ENCODE results near the gene CRABP2. TPM values are rescaled to one million over a fixed set of nuclear protein-coding genes. Genes with fewer than 3 reads are reported as not detected.

The CRABP2 gene
- total and polyA plus RNA-seq, 2 of the 13 experiments (the other 11 are each of a cell fraction or from before 2014, with no cell fraction given), result 0.40 to 0.60 TPM

DNA sequence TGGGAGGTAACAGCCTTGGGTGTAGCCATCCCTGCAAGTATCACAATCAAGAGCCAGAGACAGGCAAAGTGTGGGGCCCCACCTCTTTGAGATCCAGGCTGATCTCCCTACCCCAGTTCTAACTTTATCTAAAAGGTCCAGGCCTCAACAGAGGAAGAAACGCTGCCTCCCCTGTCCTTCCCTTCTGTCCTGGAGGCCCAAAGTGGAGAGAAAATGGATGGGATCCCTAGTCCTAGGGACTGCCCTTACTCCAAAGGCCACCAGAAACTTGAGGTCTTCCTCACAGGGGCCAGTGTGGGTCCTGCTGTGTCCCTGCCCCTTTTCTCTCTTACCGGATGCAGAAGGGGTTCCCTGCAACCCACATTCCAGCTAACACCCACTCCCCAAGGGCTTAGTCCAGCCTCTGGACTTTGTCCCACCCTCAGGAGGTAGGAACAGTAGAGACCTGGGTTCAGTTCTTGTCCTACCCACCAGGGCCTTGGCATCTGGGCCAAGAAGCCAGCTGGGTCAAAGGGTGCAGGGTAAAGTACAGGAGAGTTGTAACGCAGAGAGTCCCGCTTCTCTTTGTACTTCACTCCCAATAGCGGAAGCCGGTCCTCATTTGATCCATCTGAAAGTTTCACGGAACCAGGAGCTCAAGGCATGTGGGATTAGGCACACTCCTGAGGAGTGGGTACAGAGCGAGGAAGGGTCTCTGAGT is 44.2 kb upstream of the CRABP2 start (continued):
- no peak for TF ChIP-seq ZNF383 (CRISPR knock-in tag; IDR thresholded peaks at IDR 0.05; ENCODE audit: borderline replicate concordance)
- TF ChIP-seq, protein P1, sequence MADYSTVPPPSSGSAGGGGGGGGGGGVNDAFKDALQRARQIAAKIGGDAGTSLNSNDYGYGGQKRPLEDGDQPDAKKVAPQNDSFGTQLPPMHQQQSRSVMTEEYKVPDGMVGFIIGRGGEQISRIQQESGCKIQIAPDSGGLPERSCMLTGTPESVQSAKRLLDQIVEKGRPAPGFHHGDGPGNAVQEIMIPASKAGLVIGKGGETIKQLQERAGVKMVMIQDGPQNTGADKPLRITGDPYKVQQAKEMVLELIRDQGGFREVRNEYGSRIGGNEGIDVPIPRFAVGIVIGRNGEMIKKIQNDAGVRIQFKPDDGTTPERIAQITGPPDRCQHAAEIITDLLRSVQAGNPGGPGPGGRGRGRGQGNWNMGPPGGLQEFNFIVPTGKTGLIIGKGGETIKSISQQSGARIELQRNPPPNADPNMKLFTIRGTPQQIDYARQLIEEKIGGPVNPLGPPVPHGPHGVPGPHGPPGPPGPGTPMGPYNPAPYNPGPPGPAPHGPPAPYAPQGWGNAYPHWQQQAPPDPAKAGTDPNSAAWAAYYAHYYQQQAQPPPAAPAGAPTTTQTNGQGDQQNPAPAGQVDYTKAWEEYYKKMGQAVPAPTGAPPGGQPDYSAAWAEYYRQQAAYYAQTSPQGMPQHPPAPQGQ (CRISPR knock-in tag; IDR thresholded peaks at IDR 0.05; ENCODE audit: borderline replicate concordance), result no peak
- TF ChIP-seq ZMAT3 (CRISPR knock-in tag; conservative IDR thresholded peaks at IDR 0.05), result no peak
- TF ChIP-seq ZNF678 (CRISPR knock-in tag; IDR thresholded peaks at IDR 0.05), result no peak
- TF ChIP-seq, protein P2, sequence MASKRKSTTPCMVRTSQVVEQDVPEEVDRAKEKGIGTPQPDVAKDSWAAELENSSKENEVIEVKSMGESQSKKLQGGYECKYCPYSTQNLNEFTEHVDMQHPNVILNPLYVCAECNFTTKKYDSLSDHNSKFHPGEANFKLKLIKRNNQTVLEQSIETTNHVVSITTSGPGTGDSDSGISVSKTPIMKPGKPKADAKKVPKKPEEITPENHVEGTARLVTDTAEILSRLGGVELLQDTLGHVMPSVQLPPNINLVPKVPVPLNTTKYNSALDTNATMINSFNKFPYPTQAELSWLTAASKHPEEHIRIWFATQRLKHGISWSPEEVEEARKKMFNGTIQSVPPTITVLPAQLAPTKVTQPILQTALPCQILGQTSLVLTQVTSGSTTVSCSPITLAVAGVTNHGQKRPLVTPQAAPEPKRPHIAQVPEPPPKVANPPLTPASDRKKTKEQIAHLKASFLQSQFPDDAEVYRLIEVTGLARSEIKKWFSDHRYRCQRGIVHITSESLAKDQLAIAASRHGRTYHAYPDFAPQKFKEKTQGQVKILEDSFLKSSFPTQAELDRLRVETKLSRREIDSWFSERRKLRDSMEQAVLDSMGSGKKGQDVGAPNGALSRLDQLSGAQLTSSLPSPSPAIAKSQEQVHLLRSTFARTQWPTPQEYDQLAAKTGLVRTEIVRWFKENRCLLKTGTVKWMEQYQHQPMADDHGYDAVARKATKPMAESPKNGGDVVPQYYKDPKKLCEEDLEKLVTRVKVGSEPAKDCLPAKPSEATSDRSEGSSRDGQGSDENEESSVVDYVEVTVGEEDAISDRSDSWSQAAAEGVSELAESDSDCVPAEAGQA (IDR thresholded peaks at IDR 0.05; ENCODE audit: low read depth), result no peak
- TF ChIP-seq, protein P2 (CRISPR knock-in tag; IDR thresholded peaks at IDR 0.05; ENCODE audit: borderline replicate concordance), result no peak
- TF ChIP-seq, protein P3, sequence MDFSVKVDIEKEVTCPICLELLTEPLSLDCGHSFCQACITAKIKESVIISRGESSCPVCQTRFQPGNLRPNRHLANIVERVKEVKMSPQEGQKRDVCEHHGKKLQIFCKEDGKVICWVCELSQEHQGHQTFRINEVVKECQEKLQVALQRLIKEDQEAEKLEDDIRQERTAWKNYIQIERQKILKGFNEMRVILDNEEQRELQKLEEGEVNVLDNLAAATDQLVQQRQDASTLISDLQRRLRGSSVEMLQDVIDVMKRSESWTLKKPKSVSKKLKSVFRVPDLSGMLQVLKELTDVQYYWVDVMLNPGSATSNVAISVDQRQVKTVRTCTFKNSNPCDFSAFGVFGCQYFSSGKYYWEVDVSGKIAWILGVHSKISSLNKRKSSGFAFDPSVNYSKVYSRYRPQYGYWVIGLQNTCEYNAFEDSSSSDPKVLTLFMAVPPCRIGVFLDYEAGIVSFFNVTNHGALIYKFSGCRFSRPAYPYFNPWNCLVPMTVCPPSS (IDR thresholded peaks at IDR 0.05), result no peak
- no peak for TF ChIP-seq ZNF101 (CRISPR knock-in tag; IDR thresholded peaks at IDR 0.05; ENCODE audit: borderline replicate concordance, low read depth)
- no peak for TF ChIP-seq ZBTB8A (CRISPR knock-in tag; IDR thresholded peaks at IDR 0.05; ENCODE audit: borderline replicate concordance, low read depth)
- TF ChIP-seq, protein P4, sequence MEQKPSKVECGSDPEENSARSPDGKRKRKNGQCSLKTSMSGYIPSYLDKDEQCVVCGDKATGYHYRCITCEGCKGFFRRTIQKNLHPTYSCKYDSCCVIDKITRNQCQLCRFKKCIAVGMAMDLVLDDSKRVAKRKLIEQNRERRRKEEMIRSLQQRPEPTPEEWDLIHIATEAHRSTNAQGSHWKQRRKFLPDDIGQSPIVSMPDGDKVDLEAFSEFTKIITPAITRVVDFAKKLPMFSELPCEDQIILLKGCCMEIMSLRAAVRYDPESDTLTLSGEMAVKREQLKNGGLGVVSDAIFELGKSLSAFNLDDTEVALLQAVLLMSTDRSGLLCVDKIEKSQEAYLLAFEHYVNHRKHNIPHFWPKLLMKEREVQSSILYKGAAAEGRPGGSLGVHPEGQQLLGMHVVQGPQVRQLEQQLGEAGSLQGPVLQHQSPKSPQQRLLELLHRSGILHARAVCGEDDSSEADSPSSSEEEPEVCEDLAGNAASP (CRISPR knock-in tag; IDR thresholded peaks at IDR 0.05; ENCODE audit: borderline replicate concordance), result no peak
- no peak for TF ChIP-seq ZNF879 (CRISPR knock-in tag; IDR thresholded peaks at IDR 0.05)
- TF ChIP-seq ZNF431 (CRISPR knock-in tag; IDR thresholded peaks at IDR 0.05; ENCODE audit: borderline replicate concordance, low read depth), result no peak
- TF ChIP-seq HOXA3 (CRISPR knock-in tag; IDR thresholded peaks at IDR 0.05), result no peak; the same call in 1 of the 2 replicates
- TF ChIP-seq ZNF75D (CRISPR knock-in tag; IDR thresholded peaks at IDR 0.05; ENCODE audit: borderline replicate concordance), result no peak
- no peak for TF ChIP-seq ZNF562 (CRISPR knock-in tag; IDR thresholded peaks at IDR 0.05; ENCODE audit: borderline replicate concordance)
- TF ChIP-seq ZNF260 (CRISPR knock-in tag; IDR thresholded peaks at IDR 0.05; ENCODE audit: borderline replicate concordance, low read depth), result no peak
- no peak for TF ChIP-seq ZKSCAN8 (CRISPR knock-in tag; IDR thresholded peaks at IDR 0.05; ENCODE audit: borderline replicate concordance)
- no peak for TF ChIP-seq NFE2L2 (IDR thresholded peaks at IDR 0.05; ENCODE audit: low read length)
- no peak for TF ChIP-seq PRPF4 (IDR thresholded peaks at IDR 0.05; ENCODE audit: low read depth, low read length, poor library complexity, severe bottlenecking)
- no peak for TF ChIP-seq KDM1A (CRISPR knock-in tag; IDR thresholded peaks at IDR 0.05)
